MCF 10A (cell line): ENCODE results near the gene TRPM3. TPM values are rescaled to one million over a fixed set of nuclear protein-coding genes. Genes with fewer than 3 reads are reported as not detected.
A peak's percentile ranks its signal among the peaks of the same experiment; 100 is the strongest.

Experiments used
- BruUV-seq: library from RNA; stranded (reverse); fragments of 400-500 nt; replicated peaks from 2 replicates; lab custom pipeline; 2021; lab: Mats Ljungman, UMichigan
- CTCF ChIA-PET: fragments of 300-600 bp; sonication (Branson Sonifier 250); formaldehyde crosslinking; extraction: SDS; loops from one replicate; lab custom pipeline; 2021; ENCODE audit warnings: antibody characterized with exemption, inconsistent platforms; lab: Yijun Ruan, JAX
- POLR2A ChIA-PET: fragments of 300-600, 350-650 bp; sonication (Branson Sonifier 250); formaldehyde crosslinking; extraction: SDS; loops from one replicate; lab custom pipeline; 2020; ENCODE audit warnings: antibody characterized with exemption, inconsistent platforms; lab: Yijun Ruan, JAX
- DNase-seq: peaks from one replicate; pipeline ENCODE4 v3.0.0-alpha.2; 2018; ENCODE audit not compliant: unreplicated experiment
- H3K27ac Mint-ChIP-seq: one replicate; pipeline ENCODE4 v1.8.0; 2022; ENCODE audit warnings: mild to moderate bottlenecking, low read depth, mixed read lengths; ENCODE audit not compliant: unreplicated experiment
- H3K27me3 Mint-ChIP-seq: one replicate; pipeline ENCODE4 v1.8.0; 2022; ENCODE audit warnings: mixed read lengths; ENCODE audit not compliant: insufficient read depth, unreplicated experiment
- H3K36me3 Mint-ChIP-seq: one replicate; pipeline ENCODE4 v1.8.0; 2022; ENCODE audit warnings: mild to moderate bottlenecking, moderate library complexity, mixed read lengths; ENCODE audit not compliant: insufficient read depth, unreplicated experiment
- H3K4me1 Mint-ChIP-seq: one replicate; pipeline ENCODE4 v1.8.0; 2022; ENCODE audit warnings: mixed read lengths; ENCODE audit not compliant: insufficient read depth, unreplicated experiment
- H3K4me3 Mint-ChIP-seq: one replicate; pipeline ENCODE4 v1.8.0; 2022; ENCODE audit warnings: mild to moderate bottlenecking, moderate library complexity, mixed read lengths; ENCODE audit not compliant: unreplicated experiment
- H3K9me3 Mint-ChIP-seq: one replicate; pipeline ENCODE4 v1.8.0; 2022; ENCODE audit warnings: mixed read lengths; ENCODE audit not compliant: unreplicated experiment
- CTCF ChIP-seq: fragments of 200-600 bp; IDR thresholded peaks from one replicate; pipeline ENCODE4 v1.8.0; 2022; ENCODE audit warnings: antibody characterized with exemption, mild to moderate bottlenecking; ENCODE audit not compliant: unreplicated experiment
- intact Hi-C: fragments of 100-400 bp; cut with micrococcal nuclease; formaldehyde crosslinking; loops from 2 replicates; pipeline ENCODE4 v1.14.1; 2022
- total RNA-seq: library from RNA; stranded (reverse); gene quantifications from 2 replicates; pipeline ENCODE4 v1.2.3, GENCODE V29; 2022

The TRPM3 gene
- total RNA-seq, 1 experiment from 2014 or later = 0.44 TPM

DNA sequence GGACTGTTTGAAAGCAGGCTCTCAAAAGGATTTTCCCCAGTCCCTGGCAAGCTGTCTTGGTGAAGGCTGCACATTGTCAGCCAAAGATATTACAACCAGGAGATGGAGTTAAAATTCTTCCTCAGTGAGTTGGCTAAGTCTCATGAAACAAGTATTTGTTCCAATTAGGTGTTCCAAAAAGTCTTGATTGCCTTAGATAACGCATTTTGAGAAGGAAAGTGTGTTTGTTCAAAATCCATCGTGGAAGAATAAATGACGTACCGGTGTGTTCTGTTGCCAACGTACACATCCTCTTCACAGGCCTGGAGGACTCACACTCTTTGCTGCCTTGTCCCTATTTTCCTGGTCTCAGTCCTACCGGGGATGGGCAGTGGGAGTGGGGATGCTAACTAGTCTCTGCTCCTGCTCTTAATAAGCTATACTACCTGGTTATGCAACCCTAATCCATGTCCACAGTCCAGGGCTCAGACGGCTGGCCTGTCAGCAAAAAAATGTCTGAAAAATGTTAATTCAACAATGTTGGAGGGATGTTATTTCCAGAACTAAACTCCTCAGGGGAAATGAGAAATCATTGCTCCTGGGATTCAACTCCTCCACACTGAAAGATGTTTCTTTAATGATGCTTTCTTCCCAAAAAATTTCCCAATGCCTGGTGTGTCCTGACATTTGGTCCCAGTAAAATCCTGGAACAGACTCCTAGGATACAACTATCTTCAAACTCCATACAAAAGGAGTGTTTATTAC is 531.7 kb downstream of the TRPM3 start:
- CTCF ChIA-PET = interaction anchor here (0.6 to 1.4 kb wide), 4 partner anchors 11 to 80 kb away, joined by 3 to 6 read pairs (median 3); no protein-coding TSS in a partner anchor
- intact Hi-C loops = no loop called here
- POLR2A ChIA-PET = interaction anchor here (1.0 to 1.5 kb wide), 5 partner anchors 10 to 179 kb away, joined by 3 to 5 read pairs (median 3); no protein-coding TSS in a partner anchor
- DNase-seq = peak; percentile 23
- H3K27me3 Mint-ChIP-seq = no peaks in the 10 kb centered on the region
- H3K36me3 Mint-ChIP-seq = peaks cover 6% of the 10 kb centered on the region
- H3K9me3 Mint-ChIP-seq = no peaks in the 10 kb centered on the region
- no peak for TF ChIP-seq CTCF
- BruUV-seq = no TSS peak
- no peak overlapping the region for H3K4me3 Mint-ChIP-seq
- peaks cover 27% of the 10 kb centered on the region for H3K4me1 Mint-ChIP-seq
- H3K27ac Mint-ChIP-seq = peak overlapping the region; percentile 81

GRCh38 chr9:70588999-70589398 is 532.4 kb downstream of the TRPM3 start:
- no peak for TF ChIP-seq CTCF

DNA sequence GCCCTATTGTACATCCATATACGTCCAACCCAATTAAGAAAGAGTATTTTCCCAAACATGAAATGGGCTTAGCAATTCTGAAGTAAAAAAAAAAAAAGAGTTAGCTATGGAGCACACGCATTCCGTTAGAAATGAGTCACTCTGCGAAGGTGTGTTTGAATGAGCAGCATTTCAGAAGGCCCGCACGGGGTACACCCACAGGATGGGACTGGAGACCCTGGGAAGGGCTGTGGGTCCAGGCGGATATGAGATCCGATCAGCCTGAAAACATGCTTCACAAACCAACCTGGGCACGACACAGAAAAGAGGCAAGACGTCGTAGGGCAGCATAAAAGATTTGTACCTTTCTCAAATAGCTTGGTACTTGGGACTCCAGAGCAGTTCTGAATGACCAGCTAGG is 533.0 kb downstream of the TRPM3 start:
- no peak overlapping the region for H3K27ac Mint-ChIP-seq
- no peak for TF ChIP-seq CTCF
- H3K4me3 Mint-ChIP-seq = no peak overlapping the region
- H3K4me1 Mint-ChIP-seq = peaks cover 27% of the 10 kb centered on the region
- H3K27me3 Mint-ChIP-seq = no peaks in the 10 kb centered on the region
- intact Hi-C loops = no loop called here
- DNase-seq = peak; percentile 24
- ChIA-PET POLR2A (interaction anchor here (1.0 to 1.4 kb wide), 5 partner anchors 8 to 177 kb away, joined by 3 to 4 read pairs (median 3); no protein-coding TSS in a partner anchor), CTCF (interaction anchor here (0.8 to 1.1 kb wide), 2 partner anchors 14 to 241 kb away, joined by 3 to 6 read pairs; no protein-coding TSS in a partner anchor)
- no TSS peak for BruUV-seq
- no peaks in the 10 kb centered on the region for H3K9me3 Mint-ChIP-seq
- H3K36me3 Mint-ChIP-seq = peaks cover 6% of the 10 kb centered on the region

More at GRCh38 chr9:70588999-70589398, 532.4 kb downstream of the TRPM3 start:
- no TSS peak for BruUV-seq
- peak overlapping the region; percentile 81 for H3K27ac Mint-ChIP-seq
- CTCF ChIA-PET = interaction anchor here (0.6 to 1.1 kb wide), 3 partner anchors 13 to 242 kb away, joined by 3 to 6 read pairs (median 3); no protein-coding TSS in a partner anchor
- H3K9me3 Mint-ChIP-seq = no peaks in the 10 kb centered on the region
- no peak for DNase-seq
- peaks cover 6% of the 10 kb centered on the region for H3K36me3 Mint-ChIP-seq
- intact Hi-C loops = no loop called here
- no peaks in the 10 kb centered on the region for H3K27me3 Mint-ChIP-seq
- H3K4me1 Mint-ChIP-seq = peaks cover 27% of the 10 kb centered on the region
- POLR2A ChIA-PET = interaction anchor here (1.0 to 1.4 kb wide), 5 partner anchors 9 to 178 kb away, joined by 3 to 4 read pairs (median 3); no protein-coding TSS in a partner anchor
- H3K4me3 Mint-ChIP-seq = no peak overlapping the region

- H3K27ac Mint-ChIP-seq = no peak overlapping the region
- intact Hi-C loops = no loop called here
- no peak overlapping the region for H3K4me3 Mint-ChIP-seq
- TF ChIP-seq CTCF = no peak
- H3K9me3 Mint-ChIP-seq = no peaks in the 10 kb centered on the region
- no TSS peak for BruUV-seq
- POLR2A ChIA-PET = no interaction called here
- H3K4me1 Mint-ChIP-seq = peaks cover 27% of the 10 kb centered on the region
- H3K36me3 Mint-ChIP-seq = peaks cover 6% of the 10 kb centered on the region
- CTCF ChIA-PET = interaction anchor here (0.7 kb wide), 1 partner anchor 1877 kb away, joined by 5 read pairs; no protein-coding TSS in a partner anchor
- DNase-seq = peak; percentile 23
- H3K27me3 Mint-ChIP-seq = no peaks in the 10 kb centered on the region
Measured at GRCh38 chr9:70587201-70587600, 534.2 kb downstream of the TRPM3 start.
